Heart left ventricle (tissue), 13 donors: ENCODE data around the gene DCDC1.

ENCODE experiments used
- CTCF ChIP-seq, 12 donors: fragments of 200-600 bp; sonication (generic) in 4 of 12; IDR thresholded peaks; one replicate each; pipeline versions ENCODE4 v1.5.0 to v1.8.0; 2018 to 2022; ENCODE audit warnings: antibody characterized with exemption in 12 of 12, mild to moderate bottlenecking in 5 of 12
- POLR2A ChIP-seq, 2 donors: fragments of 450-650 bp; IDR thresholded peaks; one replicate each; pipeline ENCODE4 v1.6.1; 2017; ENCODE audit warnings: antibody characterized with exemption in 2 of 2, mild to moderate bottlenecking in 2 of 2, moderate library complexity in 2 of 2
- donor health status: ischemic (EF 13 %, LVEDD 7.1; RV severe dilation, severe dysfunction).
- donor health status: DM: no; HTN: yes; CAD: no.
- donor health status: DM: no; HTN: no; CAD: no.
- donor health status: ischemic (EF 25% LVEDD 6.9; RV normal size, moderate dysfunction).
- donor health status: ischemic (EF 25% LVEDD 5.7; RV mildly dilated, moderate dysfunction).
- donor health status: ischemic (EF 35%, LVEDD 5.7; RV mildly dilated, moderate dysfunction).
- donor health status: nonischemic (EF 11% LVEDD 7.7; RV severe dilation, severe dysfunction).
- donor health status: DM: yes; HTN: yes; CAD: no.
- donor health status: PGD.
- donor health status: ischemic (EF 29% LVEDD 5.4; RV normal size, mild dysfunction).
- donor health status: nonischemic (EF 23%, LVEDD 6.1; RV moderate dilation, normal function).

GRCh38 chr11:31366795-31367194 lies 2.7 kb downstream of the DCDC1 start:
- no peak for TF ChIP-seq CTCF (IDR thresholded peaks at IDR 0.05)
- TF ChIP-seq POLR2A (IDR thresholded peaks at IDR 0.05), result no peak
